ENCODE data around the gene SLC9B1.

Gene SLC9B1, protein sequence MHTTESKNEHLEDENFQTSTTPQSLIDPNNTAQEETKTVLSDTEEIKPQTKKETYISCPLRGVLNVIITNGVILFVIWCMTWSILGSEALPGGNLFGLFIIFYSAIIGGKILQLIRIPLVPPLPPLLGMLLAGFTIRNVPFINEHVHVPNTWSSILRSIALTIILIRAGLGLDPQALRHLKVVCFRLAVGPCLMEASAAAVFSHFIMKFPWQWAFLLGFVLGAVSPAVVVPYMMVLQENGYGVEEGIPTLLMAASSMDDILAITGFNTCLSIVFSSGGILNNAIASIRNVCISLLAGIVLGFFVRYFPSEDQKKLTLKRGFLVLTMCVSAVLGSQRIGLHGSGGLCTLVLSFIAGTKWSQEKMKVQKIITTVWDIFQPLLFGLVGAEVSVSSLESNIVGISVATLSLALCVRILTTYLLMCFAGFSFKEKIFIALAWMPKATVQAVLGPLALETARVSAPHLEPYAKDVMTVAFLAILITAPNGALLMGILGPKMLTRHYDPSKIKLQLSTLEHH

GRCh38 chr4:103019308-103020124 lies at the start of gene SLC9B1:
TSS of gene SLC9B1 (minus strand) at chr4:103019705. CDS start at chr4:102991711, 27,994 bp downstream.
- H3K9ac ChIP-seq (ENCODE audit: low read depth in 1 of 2, low read length in 2 of 2): peak within 1 kb of the TSS; percentile 87 to 93
- H3K27ac ChIP-seq (ENCODE audit: low read depth, low read length): peak within 1 kb of the TSS; percentile 87
- peak within 1 kb of the TSS; percentile 81 to 82 for H3K4me3 ChIP-seq (ENCODE audit: low read depth in 1 of 2, low read length in 2 of 2)
- H3K36me3 ChIP-seq (ENCODE audit: control insufficient read depth in 1 of 2, insufficient read depth in 2 of 2, low read length in 2 of 2): no peaks in the 10 kb centered on the region
- peaks cover 6 to 12% of the 10 kb centered on the region in 2 donors for H3K4me1 ChIP-seq (ENCODE audit: control insufficient read depth in 1 of 2, insufficient read depth in 2 of 2, low read length in 2 of 2)
- H3K9me3 ChIP-seq (ENCODE audit: control insufficient read depth in 1 of 2, low read length in 2 of 2): no peaks in the 10 kb centered on the region
- H3K27me3 ChIP-seq (ENCODE audit: control insufficient read depth in 1 of 2, insufficient read depth in 2 of 2, low read length in 2 of 2): no peaks in the 10 kb centered on the region

DNA sequence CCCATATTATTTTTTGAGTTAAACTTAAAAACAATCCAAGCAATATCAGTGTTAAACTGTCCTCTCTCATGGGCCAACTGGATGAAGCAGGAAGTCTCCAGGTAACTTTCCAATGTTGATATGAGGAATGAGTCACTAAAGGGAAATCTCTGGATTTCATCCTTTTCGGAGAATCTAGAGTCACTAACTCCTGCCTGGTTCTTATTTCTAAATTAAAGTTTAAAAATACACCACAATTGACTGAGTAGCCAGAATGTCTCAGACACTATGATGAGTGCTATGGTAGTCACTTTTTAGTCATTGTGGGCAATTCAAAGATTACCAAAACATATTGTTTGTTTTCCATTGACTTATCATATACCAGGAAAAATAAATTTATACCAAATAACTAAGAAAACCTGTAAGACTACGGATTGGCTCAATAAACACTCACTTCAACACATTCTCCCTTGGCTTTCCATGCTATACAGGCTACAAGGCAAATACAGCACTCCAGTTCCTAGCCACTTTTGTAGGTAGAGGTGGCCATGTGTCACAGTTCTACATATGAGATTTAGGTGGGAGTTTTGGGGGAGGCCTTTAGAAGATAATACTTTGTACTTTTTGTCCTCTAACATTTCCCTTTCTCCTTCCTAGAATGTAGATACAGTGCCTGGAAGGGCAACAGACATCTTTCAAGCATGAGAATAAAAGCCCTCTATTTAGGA lies 48.5 kb upstream of the SLC9B1 start:
- Histone ChIP-seq H3K36me3 (ENCODE audit: control insufficient read depth in 1 of 2, insufficient read depth in 2 of 2, low read length in 2 of 2) (no peaks in the 10 kb centered on the region), H3K4me1 (ENCODE audit: control insufficient read depth in 1 of 2, insufficient read depth in 2 of 2, low read length in 2 of 2) (no peaks in the 10 kb centered on the region), H3K27ac (ENCODE audit: low read depth, low read length) (no peak overlapping the region), H3K4me3 (ENCODE audit: low read depth in 1 of 2, low read length in 2 of 2) (no peak overlapping the region), H3K27me3 (ENCODE audit: control insufficient read depth in 1 of 2, insufficient read depth in 2 of 2, low read length in 2 of 2) (no peaks in the 10 kb centered on the region), H3K9ac (ENCODE audit: low read depth in 1 of 2, low read length in 2 of 2) (no peak overlapping the region), H3K9me3 (ENCODE audit: control insufficient read depth in 1 of 2, low read length in 2 of 2) (no peaks in the 10 kb centered on the region)

GRCh38 chr4:103060453-103061148 lies 41.1 kb upstream of the SLC9B1 start:
- H3K27me3 ChIP-seq (ENCODE audit: control insufficient read depth in 1 of 2, insufficient read depth in 2 of 2, low read length in 2 of 2): no peaks in the 10 kb centered on the region
- no peak overlapping the region for H3K27ac ChIP-seq (ENCODE audit: low read depth, low read length)
- H3K4me3 ChIP-seq (ENCODE audit: low read depth in 1 of 2, low read length in 2 of 2): no peak overlapping the region
- H3K9me3 ChIP-seq (ENCODE audit: control insufficient read depth in 1 of 2, low read length in 2 of 2): no peaks in the 10 kb centered on the region
- H3K9ac ChIP-seq (ENCODE audit: low read depth in 1 of 2, low read length in 2 of 2): no peak overlapping the region
- no peaks in the 10 kb centered on the region for H3K36me3 ChIP-seq (ENCODE audit: control insufficient read depth in 1 of 2, insufficient read depth in 2 of 2, low read length in 2 of 2)
- H3K4me1 ChIP-seq (ENCODE audit: control insufficient read depth in 1 of 2, insufficient read depth in 2 of 2, low read length in 2 of 2): no peaks in the 10 kb centered on the region

GRCh38 chr4:103054030-103054429 lies 34.5 kb upstream of the SLC9B1 start:
- Histone ChIP-seq H3K36me3 (ENCODE audit: control insufficient read depth in 1 of 2, insufficient read depth in 2 of 2, low read length in 2 of 2) (no peaks in the 10 kb centered on the region), H3K4me1 (ENCODE audit: control insufficient read depth in 1 of 2, insufficient read depth in 2 of 2, low read length in 2 of 2) (no peaks in the 10 kb centered on the region), H3K27me3 (ENCODE audit: control insufficient read depth in 1 of 2, insufficient read depth in 2 of 2, low read length in 2 of 2) (no peaks in the 10 kb centered on the region), H3K4me3 (ENCODE audit: low read depth in 1 of 2, low read length in 2 of 2) (no peak overlapping the region), H3K9ac (ENCODE audit: low read depth in 1 of 2, low read length in 2 of 2) (no peak overlapping the region), H3K9me3 (ENCODE audit: control insufficient read depth in 1 of 2, low read length in 2 of 2) (no peaks in the 10 kb centered on the region), H3K27ac (ENCODE audit: low read depth, low read length) (no peak overlapping the region)

GRCh38 chr4:103052779-103053178 lies 33.3 kb upstream of the SLC9B1 start:
- H3K27ac ChIP-seq (ENCODE audit: low read depth, low read length): no peak overlapping the region
- no peaks in the 10 kb centered on the region for H3K36me3 ChIP-seq (ENCODE audit: control insufficient read depth in 1 of 2, insufficient read depth in 2 of 2, low read length in 2 of 2)
- no peak overlapping the region for H3K4me3 ChIP-seq (ENCODE audit: low read depth in 1 of 2, low read length in 2 of 2)
- no peaks in the 10 kb centered on the region for H3K27me3 ChIP-seq (ENCODE audit: control insufficient read depth in 1 of 2, insufficient read depth in 2 of 2, low read length in 2 of 2)
- no peaks in the 10 kb centered on the region for H3K9me3 ChIP-seq (ENCODE audit: control insufficient read depth in 1 of 2, low read length in 2 of 2)
- H3K4me1 ChIP-seq (ENCODE audit: control insufficient read depth in 1 of 2, insufficient read depth in 2 of 2, low read length in 2 of 2): no peaks in the 10 kb centered on the region
- H3K9ac ChIP-seq (ENCODE audit: low read depth in 1 of 2, low read length in 2 of 2): no peak overlapping the region

DNA sequence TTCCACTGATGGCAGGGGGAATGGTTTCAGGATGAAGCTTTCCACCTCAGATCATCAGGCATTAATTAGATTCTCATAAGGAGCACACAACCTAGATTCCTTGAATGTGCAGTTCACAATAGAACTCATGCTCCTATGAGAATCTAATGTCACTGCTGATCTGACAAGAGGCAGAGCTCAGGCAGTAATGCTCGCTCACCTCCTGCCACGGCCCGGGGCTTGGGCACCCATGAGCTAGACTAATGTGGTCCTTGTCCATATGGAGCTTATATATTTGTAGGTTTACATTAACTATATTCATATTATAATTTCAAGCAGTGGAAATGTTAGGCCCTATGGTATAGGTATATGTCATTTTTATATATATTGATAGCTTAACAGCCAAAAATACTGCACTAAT lies 32.6 kb upstream of the SLC9B1 start:
- Histone ChIP-seq H3K4me3 (ENCODE audit: low read depth in 1 of 2, low read length in 2 of 2) (no peak overlapping the region), H3K9me3 (ENCODE audit: control insufficient read depth in 1 of 2, low read length in 2 of 2) (no peaks in the 10 kb centered on the region), H3K9ac (ENCODE audit: low read depth in 1 of 2, low read length in 2 of 2) (no peak overlapping the region), H3K27me3 (ENCODE audit: control insufficient read depth in 1 of 2, insufficient read depth in 2 of 2, low read length in 2 of 2) (no peaks in the 10 kb centered on the region), H3K36me3 (ENCODE audit: control insufficient read depth in 1 of 2, insufficient read depth in 2 of 2, low read length in 2 of 2) (no peaks in the 10 kb centered on the region), H3K27ac (ENCODE audit: low read depth, low read length) (no peak overlapping the region), H3K4me1 (ENCODE audit: control insufficient read depth in 1 of 2, insufficient read depth in 2 of 2, low read length in 2 of 2) (no peaks in the 10 kb centered on the region)

DNA sequence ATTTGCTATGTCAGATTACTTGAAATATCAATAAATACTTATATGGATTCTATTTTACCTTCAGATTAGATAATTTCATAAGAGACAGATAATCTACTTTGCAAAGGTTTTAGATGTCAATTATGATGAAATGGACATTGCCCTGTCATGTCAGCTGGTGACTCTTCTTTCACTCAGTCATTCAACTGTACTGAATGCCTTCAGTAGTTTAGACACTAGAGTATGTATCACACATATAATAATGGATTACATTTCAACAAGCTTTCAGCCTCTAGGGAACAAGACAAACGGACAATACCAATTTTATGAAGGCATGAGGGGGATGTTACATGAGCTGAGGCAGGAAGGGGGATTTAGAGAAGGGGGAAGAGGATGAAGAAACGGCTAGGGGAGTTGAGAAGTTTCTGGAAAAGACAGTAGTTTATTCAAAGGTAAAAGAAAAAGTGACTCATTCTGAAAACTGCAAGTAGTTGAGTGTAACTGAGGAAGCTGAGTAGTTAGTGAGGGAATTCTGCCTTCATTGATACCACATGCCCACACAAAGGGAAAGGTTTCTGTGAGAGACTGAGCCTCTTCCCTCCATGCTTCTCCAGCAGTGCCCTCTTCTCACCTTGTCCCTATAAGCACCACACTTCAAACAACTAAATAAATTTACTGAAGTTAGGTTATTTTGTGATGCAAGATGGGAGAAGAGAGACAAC lies 31.4 kb upstream of the SLC9B1 start:
- Histone ChIP-seq H3K9me3 (ENCODE audit: control insufficient read depth in 1 of 2, low read length in 2 of 2) (no peaks in the 10 kb centered on the region), H3K27me3 (ENCODE audit: control insufficient read depth in 1 of 2, insufficient read depth in 2 of 2, low read length in 2 of 2) (no peaks in the 10 kb centered on the region), H3K9ac (ENCODE audit: low read depth in 1 of 2, low read length in 2 of 2) (no peak overlapping the region), H3K27ac (ENCODE audit: low read depth, low read length) (no peak overlapping the region), H3K4me3 (ENCODE audit: low read depth in 1 of 2, low read length in 2 of 2) (no peak overlapping the region), H3K36me3 (ENCODE audit: control insufficient read depth in 1 of 2, insufficient read depth in 2 of 2, low read length in 2 of 2) (no peaks in the 10 kb centered on the region), H3K4me1 (ENCODE audit: control insufficient read depth in 1 of 2, insufficient read depth in 2 of 2, low read length in 2 of 2) (no peaks in the 10 kb centered on the region)

DNA sequence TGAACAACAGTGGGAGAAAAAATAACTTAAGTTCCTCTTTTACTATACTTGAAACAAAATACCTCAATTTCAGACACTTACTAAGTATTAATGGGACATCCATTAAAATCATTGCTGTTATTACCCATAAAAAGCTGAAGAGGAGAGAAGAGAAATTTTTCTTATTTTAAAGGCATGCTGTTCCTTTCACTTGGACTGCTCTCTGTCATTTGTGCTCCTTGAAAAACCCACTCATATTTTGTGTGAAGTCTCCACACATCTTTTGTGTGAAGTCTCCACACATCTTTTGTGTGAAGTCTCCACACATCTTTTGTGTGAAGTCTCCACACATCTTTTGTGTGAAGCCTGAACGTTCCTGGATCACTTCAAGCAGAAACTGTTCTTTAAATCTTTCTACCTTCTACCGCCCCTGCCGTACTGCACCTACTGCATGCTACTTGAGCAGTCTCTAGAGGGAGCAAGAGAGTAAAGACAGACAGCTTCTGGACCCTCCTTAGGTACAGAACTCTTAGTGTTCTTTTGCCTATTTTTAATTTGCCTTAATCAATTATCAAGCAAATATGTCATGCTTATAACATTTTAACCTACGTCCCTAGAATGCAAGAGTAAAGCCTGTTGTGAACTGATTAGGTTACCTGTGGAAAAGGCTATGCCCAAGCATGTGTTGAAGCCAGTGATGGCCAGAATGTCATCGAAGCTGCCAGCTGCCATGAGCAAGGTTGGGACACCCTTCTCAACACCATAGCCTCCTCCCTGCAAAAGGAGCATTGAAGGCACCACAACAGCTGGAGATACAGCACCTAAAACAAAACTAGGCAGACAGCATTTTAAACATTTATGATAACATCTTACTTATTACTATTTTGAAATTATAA lies 27.1 kb upstream of the SLC9B1 start:
- Histone ChIP-seq H3K4me3 (ENCODE audit: low read depth in 1 of 2, low read length in 2 of 2) (no peak overlapping the region), H3K9ac (ENCODE audit: low read depth in 1 of 2, low read length in 2 of 2) (no peak overlapping the region), H3K27ac (ENCODE audit: low read depth, low read length) (no peak overlapping the region), H3K27me3 (ENCODE audit: control insufficient read depth in 1 of 2, insufficient read depth in 2 of 2, low read length in 2 of 2) (no peaks in the 10 kb centered on the region), H3K4me1 (ENCODE audit: control insufficient read depth in 1 of 2, insufficient read depth in 2 of 2, low read length in 2 of 2) (peaks cover 0 to 4% of the 10 kb centered on the region in 2 donors), H3K36me3 (ENCODE audit: control insufficient read depth in 1 of 2, insufficient read depth in 2 of 2, low read length in 2 of 2) (peaks cover 0 to 4% of the 10 kb centered on the region in 2 donors), H3K9me3 (ENCODE audit: control insufficient read depth in 1 of 2, low read length in 2 of 2) (no peaks in the 10 kb centered on the region)
